PFSK-1 (cell line): ENCODE measurements around the gene FIP1L1.

Experiments used
- POLR2AphosphoS5 ChIP-seq: IDR thresholded peaks from 2 replicates; pipeline ENCODE4 v1.6.1; 2012; ENCODE audit warnings: low read depth, mild to moderate bottlenecking, control low read depth, low read length, moderate library complexity
- SIN3A ChIP-seq: IDR thresholded peaks from 2 replicates; pipeline ENCODE4 v1.6.1; 2012; ENCODE audit warnings: mild to moderate bottlenecking, low read length, moderate library complexity, borderline replicate concordance; ENCODE audit not compliant: insufficient read depth
- TF ChIP-seq, protein P1 (sequence below), 2 experiments: IDR thresholded peaks; 2 replicates each; pipeline versions ENCODE4 v1.6.1 to v1.8.0; 2011 to 2012; ENCODE audit warnings: low read depth in 2 of 2, low read length in 2 of 2, control low read depth in 1 of 2, inconsistent platforms in 1 of 2, mild to moderate bottlenecking in 1 of 2, moderate library complexity in 1 of 2; ENCODE audit not compliant: insufficient read depth in 1 of 2

DNA sequence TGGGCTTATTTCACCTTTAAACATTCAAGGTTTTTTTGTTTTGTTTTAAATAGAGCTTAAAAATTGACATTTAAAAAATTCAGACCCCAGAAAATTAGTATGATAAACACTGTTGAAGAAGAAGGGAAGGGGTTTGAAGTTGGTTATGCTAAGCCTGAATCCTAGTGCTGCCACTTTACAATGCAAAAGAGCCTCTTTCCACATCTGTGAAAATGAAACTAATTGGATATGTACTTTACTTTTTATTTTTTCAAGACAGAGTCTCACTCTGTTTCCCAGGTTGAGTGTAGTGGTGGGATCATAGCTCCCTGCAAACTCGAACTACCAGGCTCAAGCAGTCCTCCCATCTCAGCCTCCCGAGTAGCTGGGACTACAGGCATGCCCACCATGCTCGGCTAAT, 41.8 kb downstream of the FIP1L1 start:
- TF ChIP-seq, protein P1, sequence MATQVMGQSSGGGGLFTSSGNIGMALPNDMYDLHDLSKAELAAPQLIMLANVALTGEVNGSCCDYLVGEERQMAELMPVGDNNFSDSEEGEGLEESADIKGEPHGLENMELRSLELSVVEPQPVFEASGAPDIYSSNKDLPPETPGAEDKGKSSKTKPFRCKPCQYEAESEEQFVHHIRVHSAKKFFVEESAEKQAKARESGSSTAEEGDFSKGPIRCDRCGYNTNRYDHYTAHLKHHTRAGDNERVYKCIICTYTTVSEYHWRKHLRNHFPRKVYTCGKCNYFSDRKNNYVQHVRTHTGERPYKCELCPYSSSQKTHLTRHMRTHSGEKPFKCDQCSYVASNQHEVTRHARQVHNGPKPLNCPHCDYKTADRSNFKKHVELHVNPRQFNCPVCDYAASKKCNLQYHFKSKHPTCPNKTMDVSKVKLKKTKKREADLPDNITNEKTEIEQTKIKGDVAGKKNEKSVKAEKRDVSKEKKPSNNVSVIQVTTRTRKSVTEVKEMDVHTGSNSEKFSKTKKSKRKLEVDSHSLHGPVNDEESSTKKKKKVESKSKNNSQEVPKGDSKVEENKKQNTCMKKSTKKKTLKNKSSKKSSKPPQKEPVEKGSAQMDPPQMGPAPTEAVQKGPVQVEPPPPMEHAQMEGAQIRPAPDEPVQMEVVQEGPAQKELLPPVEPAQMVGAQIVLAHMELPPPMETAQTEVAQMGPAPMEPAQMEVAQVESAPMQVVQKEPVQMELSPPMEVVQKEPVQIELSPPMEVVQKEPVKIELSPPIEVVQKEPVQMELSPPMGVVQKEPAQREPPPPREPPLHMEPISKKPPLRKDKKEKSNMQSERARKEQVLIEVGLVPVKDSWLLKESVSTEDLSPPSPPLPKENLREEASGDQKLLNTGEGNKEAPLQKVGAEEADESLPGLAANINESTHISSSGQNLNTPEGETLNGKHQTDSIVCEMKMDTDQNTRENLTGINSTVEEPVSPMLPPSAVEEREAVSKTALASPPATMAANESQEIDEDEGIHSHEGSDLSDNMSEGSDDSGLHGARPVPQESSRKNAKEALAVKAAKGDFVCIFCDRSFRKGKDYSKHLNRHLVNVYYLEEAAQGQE (IDR thresholded peaks at IDR 0.05; ENCODE audit: insufficient read depth in 1 of 2, low read depth in 2 of 2, low read length in 2 of 2), result no peak
- TF ChIP-seq POLR2AphosphoS5, result no peak
- TF ChIP-seq SIN3A, result no peak
